Measurements from ENCODE around the gene PDGFC.

The PDGFC gene

DNA sequence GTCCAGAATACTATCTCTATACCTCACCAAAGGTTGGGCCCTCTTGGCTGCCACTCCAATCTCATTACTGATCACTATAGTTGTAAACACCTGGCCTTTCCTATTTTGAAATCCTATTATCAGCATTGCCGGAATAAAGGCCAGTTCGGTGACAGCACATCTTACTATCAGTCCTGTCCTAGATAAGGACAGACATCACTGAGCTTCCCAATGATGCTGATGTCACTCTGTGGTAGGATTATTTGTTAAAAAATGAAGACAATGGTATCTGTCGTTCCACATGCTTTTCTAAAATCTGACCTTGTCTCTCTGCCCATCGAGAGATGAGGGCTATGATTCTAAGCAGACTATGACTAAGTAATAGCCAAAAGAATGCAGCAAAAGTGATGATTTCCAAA is 260.4 kb downstream of the PDGFC start:
- Mint-ChIP-seq H3K4me3 (no peak overlapping the region), H3K27ac (no peak overlapping the region), H3K4me1 (no peaks in the 10 kb centered on the region), H3K9me3 (no peaks in the 10 kb centered on the region), H3K27me3 (no peaks in the 10 kb centered on the region)
- no peak for DNase-seq
- ATAC-seq = no peak

All from stimulated activated naive CD8-positive, alpha-beta T cell treated with anti-CD3 and anti-CD28 coated beads, Interleukin-15, amount 100 ng/mL, for 72 hours (primary cell).